ENCODE measurements around the gene MCUR1.
"Not testable (repeated sequence)": the region's sequence is repeated elsewhere in the genome, so short reads cannot be mapped to it uniquely, and the experiment has no call there.

MCUR1 gene

GRCh38 chr6:13851330-13851729 lies 37.0 kb upstream of the MCUR1 start:
- TF ChIP-seq, protein P1, sequence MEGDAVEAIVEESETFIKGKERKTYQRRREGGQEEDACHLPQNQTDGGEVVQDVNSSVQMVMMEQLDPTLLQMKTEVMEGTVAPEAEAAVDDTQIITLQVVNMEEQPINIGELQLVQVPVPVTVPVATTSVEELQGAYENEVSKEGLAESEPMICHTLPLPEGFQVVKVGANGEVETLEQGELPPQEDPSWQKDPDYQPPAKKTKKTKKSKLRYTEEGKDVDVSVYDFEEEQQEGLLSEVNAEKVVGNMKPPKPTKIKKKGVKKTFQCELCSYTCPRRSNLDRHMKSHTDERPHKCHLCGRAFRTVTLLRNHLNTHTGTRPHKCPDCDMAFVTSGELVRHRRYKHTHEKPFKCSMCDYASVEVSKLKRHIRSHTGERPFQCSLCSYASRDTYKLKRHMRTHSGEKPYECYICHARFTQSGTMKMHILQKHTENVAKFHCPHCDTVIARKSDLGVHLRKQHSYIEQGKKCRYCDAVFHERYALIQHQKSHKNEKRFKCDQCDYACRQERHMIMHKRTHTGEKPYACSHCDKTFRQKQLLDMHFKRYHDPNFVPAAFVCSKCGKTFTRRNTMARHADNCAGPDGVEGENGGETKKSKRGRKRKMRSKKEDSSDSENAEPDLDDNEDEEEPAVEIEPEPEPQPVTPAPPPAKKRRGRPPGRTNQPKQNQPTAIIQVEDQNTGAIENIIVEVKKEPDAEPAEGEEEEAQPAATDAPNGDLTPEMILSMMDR (IDR thresholded peaks at IDR 0.05; ENCODE audit: extremely low read depth, missing control alignments): no peak
- no peak for DNase-seq (ENCODE audit: low spot score)

DNA sequence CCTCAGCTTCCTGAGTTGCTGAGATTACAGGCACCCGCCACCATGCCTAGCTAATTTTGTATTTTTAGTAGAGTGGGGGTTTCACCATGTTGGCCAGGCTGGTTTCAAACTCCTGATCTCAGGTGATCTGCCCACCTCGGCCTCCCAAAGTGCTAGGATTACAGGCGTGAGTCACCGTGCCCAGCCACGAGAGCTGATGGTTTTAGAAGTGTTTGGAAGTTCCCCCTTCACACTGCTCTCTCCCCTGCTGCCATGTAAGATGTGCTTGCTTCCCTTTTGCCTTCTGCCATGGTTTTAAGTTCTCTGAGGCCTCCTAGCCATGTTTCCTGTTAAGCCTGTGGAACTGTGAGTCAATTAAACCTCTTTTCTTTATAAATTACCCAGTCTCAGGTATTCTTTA lies 36.3 kb upstream of the MCUR1 start:
- not testable (repeated sequence) for DNase-seq (ENCODE audit: low spot score)

- DNase-seq (ENCODE audit: low spot score): no peak
- TF ChIP-seq, protein P1 (IDR thresholded peaks at IDR 0.05; ENCODE audit: extremely low read depth, missing control alignments): no peak
Observed at GRCh38 chr6:13848522-13849150, 34.3 kb upstream of the MCUR1 start.

GRCh38 chr6:13847326-13848050 lies 33.1 kb upstream of the MCUR1 start:
- TF ChIP-seq, protein P1 (IDR thresholded peaks at IDR 0.05; ENCODE audit: extremely low read depth, missing control alignments): no peak

DNA sequence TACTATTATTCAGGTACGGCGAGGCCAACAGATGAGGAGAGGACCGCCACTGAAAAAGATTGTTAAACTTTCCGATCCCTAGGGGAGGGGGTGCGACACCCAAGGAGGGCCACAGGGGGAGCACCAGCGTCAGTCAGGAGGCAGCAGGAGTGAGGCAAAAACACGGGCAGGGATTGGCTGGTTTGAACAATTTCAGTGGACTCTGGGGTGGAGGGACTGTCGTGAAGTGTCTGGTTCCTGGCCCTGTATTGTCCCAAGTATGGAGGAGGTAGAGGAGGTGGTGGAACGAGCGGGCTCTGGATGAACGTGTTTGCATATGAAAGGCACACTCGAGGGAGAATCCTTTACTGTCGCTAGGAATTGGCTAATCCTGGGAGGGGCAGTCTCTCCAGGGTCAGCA lies 32.5 kb upstream of the MCUR1 start:
- no peak for DNase-seq (ENCODE audit: low spot score)

More at GRCh38 chr6:13847326-13848050, 33.1 kb upstream of the MCUR1 start:
- no peak for DNase-seq (ENCODE audit: low spot score)

GRCh38 chr6:13841936-13842335 lies 27.6 kb upstream of the MCUR1 start:
- no peak for DNase-seq (ENCODE audit: low spot score)

More for the DNA sequence above, 32.5 kb upstream of the MCUR1 start:
- TF ChIP-seq, protein P1 (IDR thresholded peaks at IDR 0.05; ENCODE audit: extremely low read depth, missing control alignments): no peak

DNA sequence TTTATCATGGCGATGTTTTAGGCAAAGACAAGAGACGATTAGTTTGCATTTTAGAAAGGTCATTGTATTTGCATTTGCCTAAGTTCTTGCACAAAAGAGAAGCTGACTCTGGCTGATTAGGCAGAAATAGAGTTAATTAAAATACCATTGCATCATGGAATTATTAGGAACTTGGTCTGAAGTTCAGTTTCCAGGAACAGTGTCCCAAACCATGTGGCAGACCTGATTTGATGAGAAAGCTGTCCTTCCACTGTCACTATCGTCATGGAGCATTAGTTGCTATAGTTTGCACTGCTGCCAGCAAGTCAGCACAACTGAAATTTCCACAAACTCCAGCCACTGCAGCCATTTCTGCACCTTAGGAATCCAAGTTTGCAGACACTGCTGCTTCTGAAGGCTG lies 24.3 kb upstream of the MCUR1 start:
- TF ChIP-seq, protein P1 (IDR thresholded peaks at IDR 0.05; ENCODE audit: extremely low read depth, missing control alignments): no peak
- DNase-seq (ENCODE audit: low spot score): no peak

More at GRCh38 chr6:13841936-13842335, 27.6 kb upstream of the MCUR1 start:
- TF ChIP-seq, protein P1 (IDR thresholded peaks at IDR 0.05; ENCODE audit: extremely low read depth, missing control alignments): no peak

All from GM20000 (cell line).